Measurements from ENCODE around the gene GTPBP6.
A peak's percentile ranks its signal among the peaks of the same experiment; 100 is the strongest.
"Not testable (repeated sequence)": the region's sequence is repeated elsewhere in the genome, so short reads cannot be mapped to it uniquely, and the experiment has no call there.

Gene GTPBP6

DNA sequence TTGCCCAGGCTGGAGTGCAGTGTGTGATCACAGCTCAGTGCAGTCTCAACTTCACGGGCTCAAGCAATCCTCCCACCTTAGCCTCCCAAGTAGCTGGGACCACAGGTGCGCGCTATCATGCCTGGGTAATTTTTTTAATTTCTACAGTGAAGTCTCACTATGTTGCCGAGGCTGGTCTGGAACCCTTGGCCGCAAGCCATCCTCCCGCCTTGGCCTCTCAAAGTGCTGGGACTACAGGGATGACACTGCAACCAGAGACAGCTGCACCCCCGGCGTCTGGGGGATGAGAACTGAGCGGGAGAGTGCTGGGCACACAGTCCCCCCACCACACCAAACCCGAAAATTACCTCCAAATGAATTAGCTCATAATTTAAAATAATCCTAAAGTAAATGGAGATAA, 33.1 kb upstream of the GTPBP6 start:
- no peak for DNase-seq

DNA sequence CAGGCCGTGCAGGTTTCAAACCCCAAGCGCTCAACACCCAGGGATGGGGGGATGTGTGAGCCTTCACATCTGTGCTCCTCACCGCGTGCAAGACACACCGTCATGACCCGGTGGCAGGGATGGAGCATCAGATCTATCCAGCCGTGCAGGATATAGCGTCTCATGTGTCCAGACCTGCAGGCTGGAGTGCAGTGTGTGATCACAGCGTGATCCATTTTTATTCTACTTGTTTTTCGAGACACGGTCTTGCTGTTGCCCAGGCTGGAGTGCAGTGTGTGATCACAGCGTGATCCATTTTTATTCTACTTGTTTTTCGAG, 32.7 kb upstream of the GTPBP6 start:
- not testable (repeated sequence) for DNase-seq

DNA sequence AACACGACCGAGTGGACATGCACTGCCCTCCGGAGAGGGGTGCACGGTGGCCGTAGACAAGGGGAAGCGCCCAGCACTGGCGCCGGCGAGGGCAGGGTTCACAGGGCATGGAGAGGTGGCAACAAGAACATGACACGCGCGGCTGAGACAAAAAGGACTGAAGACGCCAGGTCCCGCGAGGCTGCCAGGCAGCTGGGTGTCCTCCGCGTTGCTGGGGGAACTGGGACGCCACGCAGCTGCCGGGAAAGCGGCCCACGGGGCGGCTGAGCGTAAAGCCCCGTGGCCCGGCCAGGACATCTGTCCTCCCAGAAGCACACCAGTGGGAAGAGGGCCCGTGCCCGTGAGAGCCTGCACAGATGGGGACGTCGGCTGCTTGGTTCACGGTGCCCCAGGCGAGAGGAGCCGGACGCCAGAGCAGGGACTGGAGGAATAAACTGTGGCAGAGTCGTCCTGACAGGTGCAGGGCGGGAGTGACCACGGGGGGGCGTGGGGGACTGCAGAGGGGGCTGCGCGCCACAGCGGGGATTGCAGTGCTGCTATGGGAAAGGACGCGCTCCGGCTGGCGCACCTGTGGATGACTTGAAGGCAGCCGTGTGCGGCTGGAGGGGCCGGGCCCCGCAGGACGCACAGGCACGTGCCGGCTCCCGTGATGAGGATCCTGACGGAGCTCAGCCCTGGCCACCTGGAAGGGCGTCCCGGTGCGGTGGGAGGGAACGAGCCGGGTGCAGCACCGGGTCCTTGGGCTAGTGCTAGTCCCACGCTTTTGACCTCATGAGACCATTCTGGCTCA, 32.1 kb upstream of the GTPBP6 start:
- no peak for DNase-seq

DNA sequence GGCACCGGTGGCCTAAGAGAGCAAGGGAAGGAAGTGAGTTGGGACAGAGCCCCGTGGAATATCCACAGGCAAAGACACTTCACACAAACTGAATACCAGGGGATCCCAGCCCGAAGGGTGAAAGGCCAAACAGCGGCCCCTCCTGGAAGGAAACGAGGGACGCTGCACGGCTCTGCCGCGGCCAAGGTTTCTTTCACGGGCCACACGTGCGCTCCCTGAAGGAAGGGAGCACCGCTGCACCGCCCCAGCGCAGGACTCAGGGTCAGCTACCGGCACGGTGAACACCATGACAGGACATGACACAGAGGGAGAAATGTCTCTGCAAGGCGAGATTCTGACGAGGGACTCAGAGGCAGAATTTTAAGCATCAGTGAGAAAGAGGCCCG, 31.5 kb upstream of the GTPBP6 start:
- DNase-seq = no peak

DNA sequence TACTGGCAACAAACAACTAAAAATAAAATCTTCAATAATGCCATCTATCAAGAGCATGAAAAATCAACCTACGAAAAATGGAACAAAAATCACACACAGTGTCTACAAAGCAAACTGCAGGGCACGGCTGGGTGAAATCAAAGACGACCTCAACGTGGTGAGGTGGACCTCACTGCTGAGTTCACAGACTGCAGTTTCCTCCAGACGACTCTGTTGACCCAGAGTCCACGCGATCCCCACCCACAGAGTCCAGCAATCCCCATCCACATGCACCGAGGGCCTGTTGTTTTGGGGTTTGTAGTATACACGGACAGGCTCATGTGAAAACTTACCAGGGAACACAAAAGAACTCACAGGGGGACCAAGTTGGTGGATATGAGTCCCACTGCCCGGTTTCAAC, 31.1 kb upstream of the GTPBP6 start:
- DNase-seq = no peak

DNA sequence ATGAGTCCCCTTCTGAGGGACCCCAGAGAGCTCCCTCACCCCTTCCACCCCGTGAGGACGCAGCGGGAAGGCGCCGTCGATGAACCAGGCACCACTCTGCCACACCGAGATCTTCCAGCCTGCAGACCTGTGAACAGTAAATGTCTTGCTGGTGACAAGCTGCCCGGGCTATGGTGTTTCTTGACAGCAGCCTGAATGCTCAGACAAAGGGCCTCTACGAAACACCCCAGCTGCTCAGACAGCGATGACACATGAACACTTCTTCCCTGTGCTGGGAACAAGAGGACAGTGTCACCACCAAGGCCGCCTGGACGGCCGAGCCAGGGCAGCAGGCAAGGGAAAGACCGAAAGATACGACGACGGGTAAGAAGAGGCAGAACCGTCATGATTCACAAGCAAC, 30.6 kb upstream of the GTPBP6 start:
- peak; percentile 18 for DNase-seq

DNA sequence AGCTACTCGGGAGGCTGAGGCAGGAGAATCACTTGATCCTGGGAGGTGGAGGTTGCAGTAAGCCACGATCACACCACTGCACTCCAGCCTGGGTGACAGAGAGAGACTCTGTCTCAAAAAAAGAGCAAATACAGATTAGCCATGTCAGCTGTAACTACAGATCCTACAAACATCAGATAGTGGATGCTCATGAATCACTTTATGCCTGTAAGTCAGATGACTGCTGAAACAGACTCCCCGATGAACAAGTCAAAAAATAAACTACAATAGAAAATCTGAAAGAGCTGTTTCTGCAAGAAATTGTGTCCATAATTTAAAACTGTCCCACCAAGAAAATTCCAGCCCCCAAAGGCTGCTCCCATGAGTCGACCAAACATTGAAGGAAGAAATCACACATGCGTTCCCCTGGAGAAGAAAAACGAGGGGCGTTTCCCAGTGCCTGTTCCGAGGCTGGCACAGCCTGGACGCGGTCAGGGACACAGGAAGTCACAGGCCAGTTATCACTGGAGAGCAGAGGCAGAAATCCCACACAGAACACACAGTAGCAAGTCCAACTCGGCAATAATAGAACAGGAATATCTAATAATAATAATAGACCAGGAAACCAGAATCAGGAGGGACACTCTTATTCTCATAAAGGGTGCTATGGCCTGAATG, 30.0 kb upstream of the GTPBP6 start:
- no peak for DNase-seq

DNA sequence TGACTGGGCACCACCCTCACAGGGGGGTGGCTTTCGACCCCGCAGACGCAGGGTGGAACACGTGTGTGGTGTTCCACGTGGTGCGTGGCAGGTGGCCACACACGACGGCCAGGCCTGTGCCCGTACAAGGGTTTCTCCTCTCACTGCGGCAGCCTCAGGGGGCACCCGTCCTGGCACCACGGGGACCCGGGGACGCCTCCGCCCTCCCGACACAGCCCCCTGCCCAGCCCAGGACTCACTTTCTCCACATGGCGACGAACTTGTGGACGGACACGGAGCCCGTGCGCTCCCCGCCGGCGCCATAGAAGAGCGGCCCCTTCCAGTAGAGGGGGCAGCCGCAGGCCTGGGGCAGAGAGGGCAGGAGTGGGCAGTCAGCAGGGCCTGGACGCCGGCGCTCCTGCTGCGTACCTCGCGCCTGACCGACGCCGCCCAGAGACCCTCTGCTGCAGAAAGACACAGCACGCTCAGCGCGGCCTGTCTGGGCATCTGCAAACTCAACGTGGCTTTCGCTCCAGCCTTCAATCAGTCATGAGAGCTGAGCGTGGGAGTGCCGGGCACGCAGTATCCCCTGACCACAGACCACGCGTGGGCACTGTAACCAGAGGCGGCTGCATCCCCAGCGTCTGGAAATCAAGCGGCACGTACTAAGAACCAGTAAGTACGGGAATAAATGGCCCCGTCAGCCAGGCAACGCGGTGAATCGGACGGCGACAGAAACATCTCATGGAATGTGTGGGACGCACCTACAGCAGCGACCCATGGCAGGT, 28.9 kb upstream of the GTPBP6 start:
- DNase-seq = no peak

DNA sequence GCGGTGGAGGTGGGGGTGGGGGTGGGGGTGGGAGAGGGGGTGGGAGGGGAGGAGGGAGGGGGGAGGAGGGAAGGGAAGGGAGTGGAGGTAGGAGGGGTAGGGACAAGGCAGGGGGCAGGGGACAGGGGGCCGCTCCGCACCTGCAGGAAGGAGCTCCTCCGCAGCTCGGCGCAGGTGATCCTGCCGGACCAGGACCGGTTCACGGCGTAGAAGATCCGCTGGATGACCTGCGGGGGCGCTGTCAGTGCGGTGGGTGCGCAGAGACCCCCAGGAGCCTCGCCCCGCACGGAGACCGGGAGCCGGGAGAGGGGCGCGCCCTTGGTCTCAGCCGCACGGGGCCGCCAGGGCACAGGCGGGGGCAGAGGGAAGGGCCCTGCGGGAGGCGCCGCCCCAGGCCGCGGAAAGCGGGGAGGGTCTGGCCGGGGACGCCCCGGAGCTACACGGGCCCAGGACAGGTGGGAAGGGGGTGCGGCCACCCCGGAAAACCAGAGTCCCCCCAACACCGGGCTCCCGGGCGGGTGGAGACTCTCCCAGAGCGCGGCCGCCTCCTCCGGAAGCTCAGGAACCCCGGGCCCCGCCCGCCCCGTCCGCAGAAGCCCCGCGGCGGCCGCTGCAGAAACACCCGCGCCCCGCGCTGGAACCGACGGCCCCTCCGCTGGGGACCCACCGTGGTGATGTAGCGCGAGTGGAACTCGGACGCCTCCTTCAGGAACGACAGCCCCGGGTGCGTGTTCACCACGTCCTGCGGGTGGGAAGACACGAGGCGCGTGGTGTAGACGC, 27.6 kb upstream of the GTPBP6 start:
- DNase-seq = no peak

DNA sequence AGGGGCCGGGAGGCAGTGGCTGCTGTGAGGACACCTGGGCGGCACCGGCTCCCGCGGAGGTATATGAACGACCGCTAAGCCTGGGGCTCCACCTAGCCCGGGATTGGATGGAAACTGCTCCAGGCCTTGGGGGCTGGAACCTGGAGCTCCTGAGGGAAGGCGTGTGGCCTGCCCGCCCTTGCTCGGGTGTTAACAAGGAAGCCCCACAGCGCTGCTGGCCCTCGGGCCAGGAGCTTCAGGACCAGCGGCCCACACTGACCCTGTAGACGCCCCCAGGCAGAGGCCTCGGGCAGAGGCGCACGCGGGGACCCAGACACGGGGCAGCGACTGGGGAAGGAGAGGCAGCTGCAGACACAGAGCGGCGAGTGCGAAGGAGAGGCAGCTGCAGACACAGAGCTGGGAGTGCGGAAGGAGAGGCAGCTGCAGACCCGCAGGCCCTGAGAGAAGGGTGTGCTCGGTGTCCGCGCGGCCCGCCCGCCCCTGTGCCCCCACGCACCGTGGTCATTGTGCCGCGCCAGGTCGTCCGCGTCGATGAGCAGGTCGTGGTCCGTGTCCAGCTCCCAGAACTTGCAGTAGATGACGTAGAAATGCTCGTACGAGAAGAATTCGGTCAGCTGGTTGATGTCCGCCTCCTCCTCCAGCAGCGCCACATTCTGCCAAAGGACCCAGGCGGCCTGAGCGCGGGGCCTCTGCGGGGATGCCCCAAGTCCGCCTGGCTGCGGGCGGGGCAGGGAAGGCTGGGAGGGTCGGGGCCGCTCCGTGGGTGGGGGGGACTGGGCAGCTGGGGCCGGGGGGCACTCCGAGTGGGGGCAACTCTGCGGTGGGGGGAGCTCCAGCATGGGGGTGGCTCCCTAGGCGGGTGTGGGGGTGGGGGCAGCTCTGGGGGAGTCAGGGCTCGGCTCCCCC, 26.7 kb upstream of the GTPBP6 start:
- no peak for DNase-seq

DNA sequence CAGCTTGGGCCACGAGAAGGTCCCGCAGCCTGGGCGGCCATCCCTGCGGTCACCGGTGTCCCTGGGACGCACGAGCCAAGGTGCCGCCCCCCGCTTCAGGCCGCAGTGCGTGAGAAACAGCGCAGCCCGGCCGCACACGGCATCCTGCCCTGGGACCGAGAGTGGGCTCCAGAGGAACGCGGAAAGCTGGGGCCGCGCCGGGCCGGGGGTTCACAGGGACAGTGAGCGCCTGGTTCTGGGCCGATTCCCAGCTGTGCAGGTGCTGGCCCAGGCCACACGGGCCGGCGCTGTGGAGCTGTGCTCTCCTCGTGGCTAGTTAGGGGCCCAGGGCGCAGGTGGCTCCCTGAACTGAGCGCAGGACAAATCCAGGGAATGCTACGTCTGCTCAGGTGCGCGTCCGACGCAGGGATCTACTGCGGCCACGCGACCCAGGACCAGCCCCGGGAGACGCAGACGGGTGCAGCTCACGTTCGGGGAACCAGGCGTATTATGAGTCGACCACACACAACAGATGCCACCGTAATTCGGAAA, 25.8 kb upstream of the GTPBP6 start:
- no peak for DNase-seq

DNA sequence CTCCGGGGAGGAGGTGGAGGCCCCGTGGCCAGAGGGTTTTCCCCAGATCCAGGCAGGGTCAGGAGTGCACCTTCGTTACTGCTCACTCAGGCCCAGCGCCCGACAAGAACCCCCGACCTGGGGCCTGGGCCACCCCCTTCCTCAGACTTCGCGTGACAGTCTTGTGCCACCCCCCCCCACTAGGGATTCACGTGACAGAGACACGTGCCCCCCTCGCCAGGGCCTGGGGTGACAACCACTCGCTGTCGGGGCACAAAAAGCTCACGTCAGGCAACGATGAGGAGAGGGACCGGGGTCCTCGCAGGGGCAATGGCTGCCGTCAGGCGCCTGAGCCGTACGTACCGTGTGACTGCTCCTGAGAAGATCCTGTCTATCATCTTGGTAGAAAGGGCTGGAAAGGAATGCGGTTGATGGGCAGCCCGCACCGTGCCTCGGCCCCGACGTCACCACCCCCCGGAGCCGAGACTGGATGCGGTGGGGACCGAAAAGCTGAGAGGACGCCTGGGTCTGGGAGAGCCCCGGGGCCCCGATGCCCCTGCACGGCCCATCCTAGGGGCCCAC, 23.0 kb upstream of the GTPBP6 start:
- no peak for DNase-seq

DNA sequence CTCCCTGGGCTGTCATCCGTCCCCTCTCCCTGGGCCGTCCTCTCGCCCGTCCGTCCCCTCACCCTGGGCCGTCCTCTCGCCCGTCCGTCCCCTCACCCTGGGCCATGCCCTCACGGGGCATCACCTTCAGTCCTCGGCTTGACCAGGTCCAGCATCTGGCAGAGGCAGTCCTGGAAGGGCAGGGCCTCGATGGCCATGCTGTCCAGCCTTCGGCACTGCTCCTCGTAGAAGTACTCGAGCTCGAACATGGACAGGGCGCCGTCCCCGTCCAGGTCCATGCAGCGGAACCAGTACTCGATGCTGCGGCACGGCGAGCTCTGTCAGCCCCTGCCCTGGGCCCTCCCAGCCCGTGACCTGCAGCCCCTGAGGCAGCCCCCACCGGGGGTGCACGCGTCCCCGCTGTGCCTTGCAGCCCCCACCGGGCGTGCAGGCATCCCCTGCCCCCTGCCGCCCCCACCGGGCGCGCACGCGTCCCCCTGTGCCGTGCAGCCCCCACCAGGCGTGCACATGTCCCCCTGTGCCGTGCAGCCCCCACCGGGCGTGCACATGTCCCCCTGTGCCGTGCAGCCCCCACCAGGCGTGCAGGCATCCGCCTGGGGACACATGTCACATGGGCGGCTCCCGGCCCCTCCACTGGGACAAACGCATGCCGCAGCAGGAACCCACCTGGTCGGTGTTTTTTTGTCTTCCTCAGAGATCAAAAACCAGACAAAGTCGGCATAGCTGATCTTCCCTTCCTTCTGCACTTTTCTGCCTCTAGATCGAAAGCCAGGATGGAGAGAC, 22.2 kb upstream of the GTPBP6 start:
- no peak for DNase-seq

DNA sequence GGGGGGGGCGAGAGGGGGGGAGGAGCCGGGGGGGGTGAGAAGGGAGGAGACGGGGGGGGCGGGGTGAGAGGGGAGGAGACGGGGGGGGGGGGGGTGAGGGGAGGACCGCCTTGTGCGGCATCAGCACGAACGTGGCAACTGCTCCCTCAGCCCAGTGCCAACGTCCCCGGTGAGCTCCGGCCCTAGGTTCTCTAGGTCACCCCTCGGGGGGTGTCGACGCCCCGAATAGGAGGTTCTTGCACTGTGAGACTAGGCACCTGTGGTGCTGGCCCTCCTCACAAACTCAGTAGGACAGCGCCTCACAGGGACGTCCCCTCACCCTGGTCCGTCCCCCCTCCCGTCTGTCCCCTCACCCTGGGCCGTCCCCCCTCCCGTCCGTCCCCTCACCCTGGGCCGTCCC, 21.5 kb upstream of the GTPBP6 start:
- DNase-seq = no peak

DNA sequence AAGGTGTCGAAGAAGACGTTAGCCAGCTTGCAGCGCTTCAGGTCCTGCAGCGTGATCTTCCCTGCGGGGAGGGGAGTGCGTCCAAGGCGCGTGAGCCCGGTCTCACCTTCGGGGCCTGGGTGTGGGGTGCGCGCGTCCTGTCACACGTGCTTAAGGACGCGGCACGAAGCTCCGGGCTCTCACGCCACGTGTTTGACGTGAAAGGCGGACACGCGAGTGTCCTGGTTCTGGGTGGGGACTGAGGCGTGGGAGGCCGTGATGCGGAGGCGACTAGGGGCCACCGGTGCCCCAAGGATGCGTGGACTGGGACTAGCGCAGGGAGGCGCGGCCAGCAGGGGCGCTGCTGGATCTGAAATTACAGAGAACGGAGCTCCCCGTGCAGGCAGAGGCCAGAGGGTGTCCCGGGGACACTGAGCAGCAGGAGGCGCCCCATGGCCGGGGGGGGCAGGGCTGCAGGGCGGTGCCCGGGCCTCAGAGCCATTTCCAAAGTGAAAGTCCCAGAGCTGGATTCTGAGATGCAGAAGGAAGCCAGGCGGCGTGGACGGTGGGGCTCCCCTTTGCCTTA, 20.3 kb upstream of the GTPBP6 start:
- DNase-seq = no peak

DNA sequence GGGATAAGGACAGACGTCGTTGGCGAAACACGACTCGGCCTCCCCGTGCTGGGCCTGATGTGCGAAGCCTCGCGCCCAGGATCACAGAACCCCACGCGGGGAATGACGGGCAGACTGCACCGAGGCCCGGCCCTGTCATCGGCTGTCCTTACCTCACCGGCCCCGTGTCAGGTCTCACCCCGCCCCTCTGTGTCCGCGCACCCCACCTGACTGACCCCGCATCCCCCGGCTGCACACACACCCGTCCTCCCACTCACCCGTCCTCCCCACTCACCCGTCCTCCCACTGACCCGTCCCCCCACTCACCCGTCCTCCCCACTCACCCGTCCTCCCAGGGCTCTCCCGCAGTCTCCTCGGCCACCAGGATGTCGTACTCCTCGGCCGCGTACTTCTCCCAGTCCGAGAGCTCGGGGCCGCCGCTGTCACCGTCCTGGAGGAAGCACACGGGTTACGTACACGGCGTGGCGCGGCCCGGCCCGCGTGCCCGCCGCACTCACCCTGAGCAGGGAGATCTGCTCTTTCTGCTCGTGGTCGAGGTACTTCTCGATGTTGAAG, 19.8 kb upstream of the GTPBP6 start:
- no peak for DNase-seq

DNA sequence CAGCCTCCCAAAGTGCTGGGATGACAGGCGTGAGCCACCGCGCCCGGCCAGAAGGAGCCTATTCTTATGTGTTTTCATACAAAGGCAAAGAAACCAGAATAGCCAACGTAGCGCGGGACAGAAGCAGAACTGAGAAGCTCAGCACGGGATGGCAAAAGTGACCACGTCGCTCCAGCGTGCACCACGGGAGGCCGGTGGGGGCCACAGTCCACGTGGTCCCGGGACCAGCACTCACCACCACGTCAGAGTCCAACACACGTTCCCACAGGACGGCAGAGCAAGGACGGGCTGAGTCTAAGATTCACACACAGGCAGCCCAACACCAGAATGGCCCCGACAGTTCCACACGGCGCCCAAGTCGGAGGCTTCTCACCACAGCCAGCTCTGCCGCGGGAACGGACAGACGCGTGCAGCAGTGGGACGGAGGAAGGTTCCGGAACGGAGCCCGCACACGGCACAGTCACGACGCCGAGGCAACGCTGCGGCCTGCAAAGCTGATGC, 18.8 kb upstream of the GTPBP6 start:
- no peak for DNase-seq

DNA sequence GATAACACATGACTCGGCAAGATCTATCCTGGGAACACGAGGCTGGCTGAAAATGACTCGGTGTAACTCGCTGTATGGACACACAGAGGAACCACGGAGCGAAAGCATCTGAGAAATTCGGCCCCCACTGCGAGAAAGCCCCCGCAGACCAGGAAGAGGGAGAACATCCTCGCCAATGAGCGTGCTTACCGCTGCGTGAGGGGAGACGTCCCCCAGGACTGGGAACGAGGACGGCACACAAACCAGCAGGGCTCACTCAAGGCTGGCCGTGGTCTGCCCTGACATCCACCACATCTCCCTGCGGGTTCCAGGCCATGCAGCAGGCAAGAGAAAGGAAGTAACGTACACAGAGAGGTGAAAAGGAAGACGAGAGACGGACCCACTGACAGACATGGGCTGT, 17.6 kb upstream of the GTPBP6 start:
- DNase-seq = no peak

DNA sequence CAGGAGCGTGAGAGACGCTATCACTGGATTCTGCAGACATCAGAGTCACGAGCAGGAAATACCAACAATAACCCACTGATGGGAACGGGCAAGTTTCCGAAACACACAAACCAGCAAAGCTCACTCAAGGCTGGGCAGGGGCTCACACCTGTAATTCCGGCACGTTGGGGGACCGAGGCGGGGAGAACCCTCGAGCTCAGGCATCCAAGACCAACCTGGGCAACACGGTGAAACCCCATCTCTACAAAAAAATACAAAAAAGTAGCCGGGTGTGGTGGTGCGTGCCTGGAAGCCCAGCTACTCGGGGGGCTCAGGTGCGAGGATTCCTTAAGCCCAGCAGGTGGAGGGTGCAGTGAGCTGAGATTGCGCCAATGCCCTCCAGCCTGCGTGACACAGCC, 17.2 kb upstream of the GTPBP6 start:
- DNase-seq = no peak

Data from midbrain (tissue), 1 donor.